Thoracic aorta (tissue), 2 donors: ENCODE measurements around the gene ADAP2. TPM values are rescaled to one million over a fixed set of nuclear protein-coding genes. Genes with fewer than 3 reads are reported as not detected.

ENCODE experiments used
- ATAC-seq: fragments of 150-250 bp; one replicate; pipeline ENCODE4 v1.8.0; 2017; ENCODE audit warnings: low read depth; ENCODE audit not compliant: insufficient number of reproducible peaks, low FRiP score
- DNase-seq: peaks from one replicate; pipeline ENCODE4 v3.0.0-alpha.2; 2020; ENCODE audit warnings: low spot score
- H3K27ac ChIP-seq, 2 donors: fragments of 200-600 bp; sonication (generic); 1 replicate in 1 of 2; 2 replicates in 1 of 2; pipeline ENCODE4 v1.5.1; 2016; ENCODE audit warnings: mild to moderate bottlenecking in 2 of 2, moderate library complexity in 2 of 2
- H3K27me3 ChIP-seq: fragments of 200-600 bp; sonication (generic); replicated peaks from 2 replicates; pipeline ENCODE4 v1.6.0; 2016; ENCODE audit warnings: mild to moderate bottlenecking; ENCODE audit not compliant: insufficient read depth
- H3K36me3 ChIP-seq: fragments of 200-600 bp; sonication (generic); one replicate; pipeline ENCODE4 v1.5.1; 2016
- H3K4me1 ChIP-seq, 2 donors: fragments of 200-600 bp; sonication (generic); 1 replicate in 1 of 2; 2 replicates in 1 of 2; pipeline versions ENCODE4 v1.5.1 to v1.6.0; 2016; ENCODE audit warnings: low read depth in 2 of 2, mild to moderate bottlenecking in 1 of 2; ENCODE audit not compliant: control insufficient read depth in 1 of 2
- H3K4me3 ChIP-seq: fragments of 200-600 bp; sonication (generic); 2 replicates; pipeline ENCODE4 v1.5.1; 2016; ENCODE audit warnings: mild to moderate bottlenecking
- H3K9me3 ChIP-seq: fragments of 200-600 bp; sonication (generic); 2 replicates; pipeline ENCODE4 v1.5.1; 2016
- CTCF ChIP-seq: fragments of 200-600 bp; sonication (generic); IDR thresholded peaks from one replicate; pipeline ENCODE4 v1.5.1; 2019; ENCODE audit warnings: antibody characterized with exemption
- total RNA-seq, 2 donors: library from RNA; depleted of rRNA; stranded (reverse); fragments of >200 nt; gene quantifications; one replicate each; pipeline versions ENCODE4 v1.1.0 to v1.2.3, GENCODE V29; 2016

Gene ADAP2
- total RNA-seq, 2 donors from 2014 or later: 38.3 to 69.2 TPM

GRCh38 chr17:31008374-31009041 lies 86.8 kb downstream of the ADAP2 start:
- Histone ChIP-seq H3K27ac (peak overlapping the region; percentile 96 to 97), H3K9me3 (no peaks in the 10 kb centered on the region), H3K4me3 (peak overlapping the region; percentile 92), H3K27me3 (no peaks in the 10 kb centered on the region), H3K4me1 (peaks cover 6 to 31% of the 10 kb centered on the region in 2 donors), H3K36me3 (peaks cover 3% of the 10 kb centered on the region)
- DNase-seq: no peak
- TF ChIP-seq CTCF: no peak
- ATAC-seq: peak; percentile 32

Other genes starting within 250 kb of the ADAP2 start
- 10 to 100 TPM; 13.0 to 16.4 TPM for gene CRLF3, start 97.3 kb upstream of the ADAP2 start, total RNA-seq
- gene ATAD5, start 90.0 kb upstream of the ADAP2 start, total RNA-seq: 1 to 10 TPM in 1 of 2 donors, under 1 TPM in 1; 0.81 to 1.3 TPM
- gene TEFM, start 15.7 kb upstream of the ADAP2 start, total RNA-seq: 10 to 100 TPM in 1 of 2 donors, 1 to 10 TPM in 1; 9.1 to 22.8 TPM
- gene RNF135, start 49.1 kb downstream of the ADAP2 start, total RNA-seq: 10 to 100 TPM; 37.7 to 45.8 TPM
- 100 to 1,000 TPM in 1 of 2 donors, 10 to 100 TPM in 1; 60.9 to 105 TPM for gene NF1, start 173.0 kb downstream of the ADAP2 start, total RNA-seq